Mucosa of stomach (tissue), 1 donor: ENCODE data around the gene CTDP1.
"Not testable (repeated sequence)": the region's sequence is repeated elsewhere in the genome, so short reads cannot be mapped to it uniquely, and the experiment has no call there.

Source experiments
- H3K27me3 ChIP-seq: one replicate; pipeline ENCODE4 v1.7.0; 2013; ENCODE audit warnings: mild to moderate bottlenecking, low read length; ENCODE audit not compliant: control insufficient read depth, insufficient read depth
- H3K36me3 ChIP-seq: one replicate; pipeline ENCODE4 v1.7.0; 2013; ENCODE audit warnings: low read length; ENCODE audit not compliant: control insufficient read depth, insufficient read depth
- H3K4me1 ChIP-seq: one replicate; pipeline ENCODE4 v1.7.0; 2013; ENCODE audit warnings: mild to moderate bottlenecking, low read length; ENCODE audit not compliant: control insufficient read depth, insufficient read depth
- H3K4me3 ChIP-seq: one replicate; pipeline ENCODE4 v1.7.0; 2013; ENCODE audit warnings: low read length
- H3K9ac ChIP-seq: one replicate; pipeline ENCODE4 v1.7.0; 2013; ENCODE audit warnings: mild to moderate bottlenecking, low read length, moderate library complexity
- H3K9me3 ChIP-seq: one replicate; pipeline ENCODE4 v1.7.0; 2013; ENCODE audit warnings: mild to moderate bottlenecking, low read length, moderate library complexity; ENCODE audit not compliant: control insufficient read depth
- donor health status: Pancreatic carcinoma.

Gene CTDP1

GRCh38 chr18:79735071-79735980 lies 55.7 kb downstream of the CTDP1 start:
- H3K9ac ChIP-seq, result no peak overlapping the region
- peaks cover 18% of the 10 kb centered on the region for H3K36me3 ChIP-seq
- H3K4me3 ChIP-seq, result no peak overlapping the region
- H3K27me3 ChIP-seq, result no peaks in the 10 kb centered on the region
- H3K9me3 ChIP-seq, result peaks cover 5% of the 10 kb centered on the region
- no peaks in the 10 kb centered on the region for H3K4me1 ChIP-seq

GRCh38 chr18:79736230-79736629 lies 56.6 kb downstream of the CTDP1 start:
- Histone ChIP-seq H3K36me3 (peaks cover 15% of the 10 kb centered on the region), H3K9me3 (peaks cover 5% of the 10 kb centered on the region)

GRCh38 chr18:79736846-79737245 lies 57.2 kb downstream of the CTDP1 start:
- H3K27me3 ChIP-seq, result no peaks in the 10 kb centered on the region
- no peak overlapping the region for H3K4me3 ChIP-seq
- no peak overlapping the region for H3K9ac ChIP-seq
- no peaks in the 10 kb centered on the region for H3K4me1 ChIP-seq
- H3K36me3 ChIP-seq, result peaks cover 11% of the 10 kb centered on the region
- H3K9me3 ChIP-seq, result peaks cover 1% of the 10 kb centered on the region

More at GRCh38 chr18:79736230-79736629, 56.6 kb downstream of the CTDP1 start:
- Histone ChIP-seq H3K4me3 (no peak overlapping the region), H3K27me3 (no peaks in the 10 kb centered on the region), H3K4me1 (no peaks in the 10 kb centered on the region), H3K9ac (no peak overlapping the region)

GRCh38 chr18:79737426-79737825 lies 57.8 kb downstream of the CTDP1 start:
- peaks cover 7% of the 10 kb centered on the region for H3K36me3 ChIP-seq
- H3K9me3 ChIP-seq, result no peaks in the 10 kb centered on the region
- no peak overlapping the region for H3K9ac ChIP-seq
- no peaks in the 10 kb centered on the region for H3K27me3 ChIP-seq
- H3K4me3 ChIP-seq, result no peak overlapping the region
- H3K4me1 ChIP-seq, result no peaks in the 10 kb centered on the region

- H3K27me3 ChIP-seq, result no peaks in the 10 kb centered on the region
- no peak overlapping the region for H3K4me3 ChIP-seq
- H3K9me3 ChIP-seq, result no peaks in the 10 kb centered on the region
- H3K9ac ChIP-seq, result no peak overlapping the region
- H3K4me1 ChIP-seq, result no peaks in the 10 kb centered on the region
- peaks cover 7% of the 10 kb centered on the region for H3K36me3 ChIP-seq
These were observed 58.4 kb downstream of the CTDP1 start for GRCh38 chr18:79738041-79738461.

GRCh38 chr18:79738581-79739439 lies 59.2 kb downstream of the CTDP1 start:
- Histone ChIP-seq H3K4me3 (no peak overlapping the region), H3K4me1 (no peaks in the 10 kb centered on the region), H3K9me3 (no peaks in the 10 kb centered on the region), H3K9ac (no peak overlapping the region), H3K36me3 (peaks cover 7% of the 10 kb centered on the region), H3K27me3 (no peaks in the 10 kb centered on the region)

- Histone ChIP-seq H3K4me3 (no peak overlapping the region), H3K4me1 (no peaks in the 10 kb centered on the region), H3K9me3 (no peaks in the 10 kb centered on the region), H3K36me3 (peaks cover 7% of the 10 kb centered on the region), H3K27me3 (no peaks in the 10 kb centered on the region), H3K9ac (no peak overlapping the region)
These were observed 59.8 kb downstream of the CTDP1 start for GRCh38 chr18:79739440-79739778.

- not testable (repeated sequence) for H3K4me3 ChIP-seq, H3K4me1 ChIP-seq, H3K36me3 ChIP-seq, H3K9ac ChIP-seq, H3K27me3 ChIP-seq, H3K9me3 ChIP-seq
These were observed 60.4 kb downstream of the CTDP1 start for GRCh38 chr18:79740047-79740446.

GRCh38 chr18:79740521-79741361 lies 61.1 kb downstream of the CTDP1 start:
- Histone ChIP-seq H3K4me3 (no peak overlapping the region), H3K36me3 (peaks cover 7% of the 10 kb centered on the region), H3K9ac (no peak overlapping the region), H3K4me1 (no peaks in the 10 kb centered on the region), H3K9me3 (no peaks in the 10 kb centered on the region), H3K27me3 (no peaks in the 10 kb centered on the region)

- no peak overlapping the region for H3K4me3 ChIP-seq
- peaks cover 7% of the 10 kb centered on the region for H3K36me3 ChIP-seq
- no peaks in the 10 kb centered on the region for H3K9me3 ChIP-seq
- H3K27me3 ChIP-seq, result no peaks in the 10 kb centered on the region
- no peaks in the 10 kb centered on the region for H3K4me1 ChIP-seq
- H3K9ac ChIP-seq, result no peak overlapping the region
These were observed 61.7 kb downstream of the CTDP1 start for GRCh38 chr18:79741362-79741700.

- H3K9ac ChIP-seq, result no peak overlapping the region
- no peaks in the 10 kb centered on the region for H3K4me1 ChIP-seq
- no peaks in the 10 kb centered on the region for H3K9me3 ChIP-seq
- no peaks in the 10 kb centered on the region for H3K27me3 ChIP-seq
- H3K4me3 ChIP-seq, result no peak overlapping the region
- peaks cover 7% of the 10 kb centered on the region for H3K36me3 ChIP-seq
These were observed 62.5 kb downstream of the CTDP1 start for GRCh38 chr18:79742076-79742475.
